ENCODE data around the gene PIEZO1. TPM values are rescaled to one million over a fixed set of nuclear protein-coding genes. Genes with fewer than 3 reads are reported as not detected.

The PIEZO1 gene
- polyA plus RNA-seq, 2 of the 4 experiments (the other 2 are of a cell fraction): 26.1 to 84.7 TPM

DNA sequence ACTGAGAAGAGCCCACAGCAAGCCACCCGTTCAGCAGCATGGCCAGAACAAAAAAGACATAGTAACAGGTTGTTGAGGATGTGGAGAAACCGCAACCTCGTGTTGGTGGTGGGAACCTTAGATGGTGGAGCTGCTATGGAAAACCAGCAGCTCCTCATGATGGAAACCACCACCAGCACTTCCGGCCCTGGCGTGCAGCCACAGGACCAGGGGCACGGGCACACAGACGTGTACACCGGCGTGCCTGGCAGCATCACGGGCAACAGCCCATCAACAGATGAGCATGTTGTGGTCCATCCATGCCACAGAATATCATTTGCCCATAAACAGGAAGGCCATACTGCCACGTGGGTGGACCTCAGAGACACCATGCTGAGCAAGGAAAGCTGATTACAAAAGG is 66.8 kb downstream of the PIEZO1 start (continued):
- TF ChIP-seq ZFP36 (IDR thresholded peaks at IDR 0.05; ENCODE audit: borderline replicate concordance, partially characterized antibody): no peak
- no peak for TF ChIP-seq CHD4 (IDR thresholded peaks at IDR 0.05; ENCODE audit: borderline replicate concordance)

DNA sequence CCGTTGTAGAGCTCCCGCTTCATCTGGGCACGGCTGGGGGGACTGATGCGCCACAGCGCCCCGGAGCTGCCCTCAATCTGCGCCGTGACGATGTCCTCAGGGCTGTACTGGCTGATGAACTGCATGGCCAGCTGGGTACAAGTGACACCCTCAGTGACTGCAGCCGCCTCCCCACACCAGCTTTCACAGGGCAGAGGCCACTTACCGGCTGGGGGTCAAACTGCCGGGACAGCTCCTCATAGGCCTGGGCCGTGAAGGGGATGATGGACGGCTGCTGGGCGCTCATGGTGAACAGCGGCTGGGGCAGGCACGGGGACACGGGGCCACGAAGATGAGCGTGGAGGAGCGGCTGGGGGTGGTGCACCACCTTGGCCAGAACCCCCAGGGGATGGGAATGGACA is 68.4 kb downstream of the PIEZO1 start:
- Histone ChIP-seq H3K9me3 (no peaks in the 10 kb centered on the region), H3K4me2 (no peak overlapping the region), H3K4me1 (no peaks in the 10 kb centered on the region), H3K4me3 (no peak overlapping the region), H3K27ac (no peak overlapping the region)
- FAIRE-seq (no peak), DNase-seq (ENCODE audit: low read depth in 1 of 2, low spot score in 1 of 2) (no peak), ATAC-seq (no peak)
- 97% methylated on average over 20 of the region's 21 CpGs for WGBS (ENCODE audit: missing lambda C conversion rate)
- CTCF ChIA-PET: interaction anchor here (0.8 to 4.1 kb wide), 7 partner anchors 10 to 450 kb away, joined by 3 to 36 read pairs (median 4); partner anchors contain the start of genes APRT, CTU2 and RNF166
- TF ChIP-seq RCOR1 (IDR thresholded peaks at IDR 0.05; ENCODE audit: low read depth, low read length): no peak
- TF ChIP-seq, protein P1, sequence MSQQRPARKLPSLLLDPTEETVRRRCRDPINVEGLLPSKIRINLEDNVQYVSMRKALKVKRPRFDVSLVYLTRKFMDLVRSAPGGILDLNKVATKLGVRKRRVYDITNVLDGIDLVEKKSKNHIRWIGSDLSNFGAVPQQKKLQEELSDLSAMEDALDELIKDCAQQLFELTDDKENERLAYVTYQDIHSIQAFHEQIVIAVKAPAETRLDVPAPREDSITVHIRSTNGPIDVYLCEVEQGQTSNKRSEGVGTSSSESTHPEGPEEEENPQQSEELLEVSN (IDR thresholded peaks at IDR 0.05; ENCODE audit: borderline replicate concordance, low read depth): no peak
- TF ChIP-seq, protein P2, sequence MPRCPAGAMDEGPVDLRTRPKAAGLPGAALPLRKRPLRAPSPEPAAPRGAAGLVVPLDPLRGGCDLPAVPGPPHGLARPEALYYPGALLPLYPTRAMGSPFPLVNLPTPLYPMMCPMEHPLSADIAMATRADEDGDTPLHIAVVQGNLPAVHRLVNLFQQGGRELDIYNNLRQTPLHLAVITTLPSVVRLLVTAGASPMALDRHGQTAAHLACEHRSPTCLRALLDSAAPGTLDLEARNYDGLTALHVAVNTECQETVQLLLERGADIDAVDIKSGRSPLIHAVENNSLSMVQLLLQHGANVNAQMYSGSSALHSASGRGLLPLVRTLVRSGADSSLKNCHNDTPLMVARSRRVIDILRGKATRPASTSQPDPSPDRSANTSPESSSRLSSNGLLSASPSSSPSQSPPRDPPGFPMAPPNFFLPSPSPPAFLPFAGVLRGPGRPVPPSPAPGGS (IDR thresholded peaks at IDR 0.05): no peak
- TF ChIP-seq PHF8 (IDR thresholded peaks at IDR 0.05; ENCODE audit: borderline replicate concordance, low read depth): no peak
- POLR2A ChIA-PET: no interaction called here

DNA sequence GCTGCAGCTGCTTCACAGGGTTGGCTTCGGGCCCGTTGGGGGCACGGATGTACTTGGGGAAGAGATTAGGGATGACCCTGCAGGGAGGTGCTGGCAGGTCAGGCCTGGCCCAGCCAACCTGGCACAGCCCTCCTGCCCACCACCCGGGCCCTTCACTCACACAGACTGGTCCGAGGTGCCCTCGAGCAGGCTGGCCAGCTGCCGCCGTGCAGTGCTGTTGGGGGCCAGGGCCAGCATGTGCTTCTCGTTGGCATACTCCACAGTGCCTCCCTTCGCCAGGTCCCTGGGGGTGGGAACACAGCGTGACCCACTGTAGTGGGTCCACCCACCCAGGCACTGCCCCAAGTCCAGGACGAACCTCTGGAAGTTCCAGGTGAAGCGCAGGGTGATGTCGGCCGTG is 68.8 kb downstream of the PIEZO1 start:
- no peaks in the 10 kb centered on the region for H3K4me1 ChIP-seq
- DNase-seq (ENCODE audit: low read depth in 1 of 2, low spot score in 1 of 2) (no peak), FAIRE-seq (no peak), ATAC-seq (no peak)
- WGBS (ENCODE audit: missing lambda C conversion rate): 91% methylated on average over 9 of the region's 15 CpGs
- TF ChIP-seq TFCP2L1 (CRISPR knock-in tag; IDR thresholded peaks at IDR 0.05): no peak
- TF ChIP-seq CHD4 (IDR thresholded peaks at IDR 0.05; ENCODE audit: borderline replicate concordance): no peak
- POLR2A ChIA-PET: interaction anchor here (1.0 kb wide), 1 partner anchor 9 kb away, joined by 3 read pairs; no protein-coding TSS in a partner anchor
- no peak overlapping the region for H3K4me3 ChIP-seq
- H3K9me3 ChIP-seq: no peaks in the 10 kb centered on the region
- no peak overlapping the region for H3K27ac ChIP-seq
- H3K4me2 ChIP-seq: no peak overlapping the region
- CTCF ChIA-PET: interaction anchor here (1.1 to 4.1 kb wide), 6 partner anchors 9 to 95 kb away, joined by 3 to 36 read pairs (median 4); partner anchors contain the start of genes APRT, CTU2 and RNF166

DNA sequence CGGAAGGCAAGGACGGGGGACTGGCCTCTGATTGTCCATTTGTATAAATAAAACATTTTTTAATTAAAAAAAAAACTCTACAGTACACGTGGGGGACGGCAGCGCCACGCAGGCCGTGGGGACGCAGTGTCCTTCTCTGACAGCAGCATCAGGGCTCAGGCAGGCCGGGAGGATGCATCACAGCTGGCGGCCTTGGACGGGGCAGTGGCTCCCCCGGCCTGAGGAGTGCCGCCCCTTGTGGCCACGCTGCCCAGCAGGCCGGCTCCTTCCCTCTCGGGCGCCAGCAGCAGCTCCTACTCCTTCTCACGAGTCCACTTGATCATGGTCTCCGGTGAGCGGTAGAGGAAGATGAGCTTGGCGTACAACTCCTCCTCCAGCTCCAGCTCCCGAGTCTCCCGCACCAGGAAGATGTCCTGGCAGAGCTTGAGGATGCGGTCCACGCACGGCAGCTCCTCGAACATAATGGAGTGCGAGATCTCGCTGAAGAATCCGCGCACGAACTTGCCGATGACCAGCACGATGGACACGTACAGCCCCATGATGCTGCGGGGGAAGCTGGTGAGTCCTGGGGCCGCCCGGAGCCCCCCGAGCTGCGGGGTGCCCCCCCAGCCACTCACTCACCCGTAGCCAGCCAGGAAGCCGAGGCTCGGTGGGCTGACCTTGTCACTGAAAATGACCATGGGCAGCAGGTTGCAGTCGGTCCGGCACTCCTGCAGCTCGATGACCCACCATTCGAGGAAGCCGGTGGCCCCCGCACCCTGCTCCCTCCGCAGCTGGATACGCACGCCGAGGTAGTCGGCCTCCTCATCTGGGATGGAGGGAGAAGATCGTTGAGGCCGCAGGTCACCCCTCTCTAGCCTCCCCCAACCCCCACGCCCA is 69.5 kb downstream of the PIEZO1 start:
- no peaks in the 10 kb centered on the region for H3K9me3 ChIP-seq
- ATAC-seq: no peak
- no peak for TF ChIP-seq CHD2 (IDR thresholded peaks at IDR 0.05; ENCODE audit: low read length, partially characterized antibody)
- no peak for TF ChIP-seq JUNB (IDR thresholded peaks at IDR 0.05)
- no peak for TF ChIP-seq ESRRA (IDR thresholded peaks at IDR 0.05; ENCODE audit: borderline replicate concordance, low read length)
- TF ChIP-seq, protein P3, sequence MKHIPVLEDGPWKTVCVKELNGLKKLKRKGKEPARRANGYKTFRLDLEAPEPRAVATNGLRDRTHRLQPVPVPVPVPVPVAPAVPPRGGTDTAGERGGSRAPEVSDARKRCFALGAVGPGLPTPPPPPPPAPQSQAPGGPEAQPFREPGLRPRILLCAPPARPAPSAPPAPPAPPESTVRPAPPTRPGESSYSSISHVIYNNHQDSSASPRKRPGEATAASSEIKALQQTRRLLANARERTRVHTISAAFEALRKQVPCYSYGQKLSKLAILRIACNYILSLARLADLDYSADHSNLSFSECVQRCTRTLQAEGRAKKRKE (CRISPR knock-in tag; IDR thresholded peaks at IDR 0.05; ENCODE audit: low read depth): no peak
- TF ChIP-seq, protein P2 (IDR thresholded peaks at IDR 0.05): no peak
- no peak for TF ChIP-seq GATA3 (IDR thresholded peaks at IDR 0.05; ENCODE audit: borderline replicate concordance)
- TF ChIP-seq NR3C1 (IDR thresholded peaks at IDR 0.05): no peak
- TF ChIP-seq HOXB5 (CRISPR knock-in tag; IDR thresholded peaks at IDR 0.05): no peak
- no peak for TF ChIP-seq CEBPB (IDR thresholded peaks at IDR 0.05)
- no peak for TF ChIP-seq HDAC2 (IDR thresholded peaks at IDR 0.05)
- no peak for TF ChIP-seq CHD4 (IDR thresholded peaks at IDR 0.05; ENCODE audit: borderline replicate concordance)
- TF ChIP-seq RFX5 (IDR thresholded peaks at IDR 0.05): no peak
- no peak for TF ChIP-seq KDM1A (IDR thresholded peaks at IDR 0.05; ENCODE audit: low read depth)
- CTCF ChIA-PET: interaction anchor here (1.1 to 4.1 kb wide), 8 partner anchors 8 to 96 kb away, joined by 3 to 36 read pairs (median 4); partner anchors contain the start of genes APRT, CTU2, PIEZO1 and RNF166
- no peak for FAIRE-seq
- no peak overlapping the region for H3K4me3 ChIP-seq
- H3K27ac ChIP-seq: no peak overlapping the region
- 92% methylated on average over 56 of the region's 57 CpGs for WGBS (ENCODE audit: missing lambda C conversion rate)
- POLR2A ChIA-PET: interaction anchor here (1.0 kb wide), 1 partner anchor 9 kb away, joined by 3 read pairs; no protein-coding TSS in a partner anchor
- no peaks in the 10 kb centered on the region for H3K4me1 ChIP-seq
- no peak overlapping the region for H3K4me2 ChIP-seq
- no peak for DNase-seq (ENCODE audit: low read depth in 1 of 2, low spot score in 1 of 2)
